Central memory CD4-positive, alpha-beta T cell (primary cell): ENCODE data around the gene TTC38.

ENCODE experiments used
- DNase-seq: peaks from one replicate; pipeline ENCODE4 v3.0.0; 2022

Gene TTC38

GRCh38 chr22:46280063-46280817 is 12.4 kb downstream of the TTC38 start:
- no peak for DNase-seq

- no peak for DNase-seq
Measured at GRCh38 chr22:46280999-46281623, 13.3 kb downstream of the TTC38 start.

- DNase-seq, result no peak
Measured at GRCh38 chr22:46281866-46282678, 14.3 kb downstream of the TTC38 start.

- DNase-seq, result no peak
Measured at GRCh38 chr22:46286006-46286405, 18.2 kb downstream of the TTC38 start.

GRCh38 chr22:46286941-46287872 is 19.4 kb downstream of the TTC38 start:
- no peak for DNase-seq

GRCh38 chr22:46287873-46288751 is 20.3 kb downstream of the TTC38 start:
- DNase-seq, result no peak

- no peak for DNase-seq
Measured at GRCh38 chr22:46288846-46289243, 21.0 kb downstream of the TTC38 start.

GRCh38 chr22:46289244-46289891 is 21.6 kb downstream of the TTC38 start:
- DNase-seq, result no peak

GRCh38 chr22:46290121-46290842 is 22.5 kb downstream of the TTC38 start:
- DNase-seq, result no peak

- DNase-seq, result no peak
Measured at GRCh38 chr22:46290843-46291785, 23.3 kb downstream of the TTC38 start.

GRCh38 chr22:46292173-46292572 is 24.4 kb downstream of the TTC38 start:
- no peak for DNase-seq

- DNase-seq, result no peak
Measured at GRCh38 chr22:46292732-46293131, 24.9 kb downstream of the TTC38 start.

GRCh38 chr22:46293577-46294260 is 25.9 kb downstream of the TTC38 start:
- DNase-seq, result no peak

GRCh38 chr22:46294784-46295183 is 27.0 kb downstream of the TTC38 start:
- no peak for DNase-seq

- DNase-seq, result no peak
Measured at GRCh38 chr22:46295277-46295971, 27.6 kb downstream of the TTC38 start.

- peak; percentile 97 for DNase-seq
Measured at GRCh38 chr22:46296257-46297150, 28.7 kb downstream of the TTC38 start, which contains the start of gene GTSE1. Gene GTSE1, plus strand, starts transcription at chr22:46296870. Its CDS starts 531 bp downstream, at chr22:46297401.
